PC-3 (cell line): Measurements from ENCODE around the gene CLIC2. TPM values are rescaled to one million over a fixed set of nuclear protein-coding genes. Genes with fewer than 3 reads are reported as not detected.

Experiments used
- ATAC-seq: fragments of 200-7000 bp; cut with Tn5 transposase; 2 replicates; pipeline ENCODE4 v1.9.1; 2020; ENCODE audit warnings: mild to moderate bottlenecking, moderate library complexity
- BruUV-seq: library from RNA; stranded (reverse); fragments of 400-500 nt; replicated peaks from 2 replicates; lab custom pipeline; 2021; lab: Mats Ljungman, UMichigan
- CTCF ChIA-PET: fragments of 300-600 bp; sonication (Branson Sonifier 250); formaldehyde crosslinking; loops from one replicate; lab custom pipeline; 2022; ENCODE audit warnings: antibody characterized with exemption; lab: Charles Lee
- POLR2A ChIA-PET: fragments of 300-600 bp; sonication (Branson Sonifier 250); formaldehyde crosslinking; loops from one replicate; lab custom pipeline; 2022; ENCODE audit warnings: antibody characterized with exemption; ENCODE audit not compliant: unreplicated experiment; lab: Charles Lee
- DNase-seq: peaks from one replicate; pipeline ENCODE4 v3.0.0-alpha.2; 2015
- H2AFZ ChIP-seq: fragments of 300-600 bp; sonication (generic); 2 replicates; pipeline ENCODE4 v1.6.0; 2016; ENCODE audit warnings: antibody characterized with exemption, low read length
- H3F3A ChIP-seq: fragments of 300-600 bp; sonication (generic); one replicate; pipeline ENCODE4 v1.6.0; 2017; ENCODE audit warnings: antibody characterized with exemption, low read length, control low read depth, mild to moderate bottlenecking; ENCODE audit not compliant: unreplicated experiment
- H3K27ac ChIP-seq: fragments of 300-600 bp; sonication (generic); 2 replicates; pipeline ENCODE4 v1.5.1; 2016; ENCODE audit warnings: mild to moderate bottlenecking, low read length
- H3K27me3 ChIP-seq: fragments of 300-600 bp; sonication (generic); 2 replicates; pipeline ENCODE4 v1.6.1; 2016; ENCODE audit warnings: low read length, mixed read lengths
- H3K36me3 ChIP-seq: fragments of 300-600 bp; sonication (generic); 2 replicates; pipeline ENCODE4 v1.6.1; 2016; ENCODE audit warnings: low read depth, mixed run types, low read length, mixed read lengths
- H3K4me1 ChIP-seq: fragments of 300-600 bp; sonication (generic); 2 replicates; pipeline ENCODE4 v1.5.1; 2016; ENCODE audit warnings: low read length; ENCODE audit not compliant: insufficient read depth
- H3K4me2 ChIP-seq: fragments of 300-600 bp; sonication (generic); 2 replicates; pipeline ENCODE4 v1.6.0; 2016; ENCODE audit warnings: low read length
- H3K4me3 ChIP-seq: fragments of 300-600 bp; sonication (generic); 2 replicates; pipeline ENCODE4 v1.5.1; 2016; ENCODE audit warnings: mild to moderate bottlenecking, low read length, mixed read lengths
- H3K79me2 ChIP-seq: fragments of 300-600 bp; sonication (generic); 2 replicates; pipeline ENCODE4 v1.6.1; 2017; ENCODE audit warnings: low read length, mixed read lengths
- H3K9ac ChIP-seq: fragments of 300-600 bp; sonication (generic); 2 replicates; pipeline ENCODE4 v1.6.0; 2016; ENCODE audit warnings: mild to moderate bottlenecking, low read length
- H3K9me2 ChIP-seq: fragments of 300-600 bp; sonication (generic); replicated peaks from 2 replicates; pipeline ENCODE4 v1.6.1; 2016; ENCODE audit warnings: mixed run types, low read length, mixed read lengths
- H3K9me3 ChIP-seq: fragments of 300-600 bp; sonication (generic); 2 replicates; pipeline ENCODE4 v1.6.1; 2016; ENCODE audit warnings: low read length, mixed read lengths
- H4K20me1 ChIP-seq: fragments of 300-600 bp; sonication (generic); 2 replicates; pipeline ENCODE4 v1.6.1; 2016; ENCODE audit warnings: low read length, mixed read lengths
- EZH2 ChIP-seq: fragments of 300-600 bp; sonication (generic); IDR thresholded peaks from one replicate; pipeline ENCODE4 v1.6.1; 2017; ENCODE audit warnings: antibody characterized with exemption, mild to moderate bottlenecking, low read length; ENCODE audit not compliant: unreplicated experiment
- EZH2phosphoT487 ChIP-seq: fragments of 300-600 bp; sonication (generic); IDR thresholded peaks from 2 replicates; pipeline ENCODE4 v1.6.1; 2018; ENCODE audit warnings: mild to moderate bottlenecking, antibody characterized with exemption, low read length, borderline replicate concordance
- intact Hi-C: fragments of 100-400 bp; cut with micrococcal nuclease; formaldehyde crosslinking; loops from 2 replicates; pipeline ENCODE4 v1.9.0; 2023
- total RNA-seq: library from RNA; depleted of rRNA; stranded (reverse); fragments of >200 nt; gene quantifications from 2 replicates; pipeline ENCODE4 v1.2.3, GENCODE V29; 2014
- TF ChIP-seq, protein P1 (sequence below): fragments of 300-600 bp; sonication (generic); conservative IDR thresholded peaks from 2 replicates; pipeline ENCODE4 v1.5.1; 2017; ENCODE audit warnings: antibody characterized with exemption, low read depth, mild to moderate bottlenecking, low read length

CLIC2 gene
- total RNA-seq, 1 experiment from 2014 or later = not detected

DNA sequence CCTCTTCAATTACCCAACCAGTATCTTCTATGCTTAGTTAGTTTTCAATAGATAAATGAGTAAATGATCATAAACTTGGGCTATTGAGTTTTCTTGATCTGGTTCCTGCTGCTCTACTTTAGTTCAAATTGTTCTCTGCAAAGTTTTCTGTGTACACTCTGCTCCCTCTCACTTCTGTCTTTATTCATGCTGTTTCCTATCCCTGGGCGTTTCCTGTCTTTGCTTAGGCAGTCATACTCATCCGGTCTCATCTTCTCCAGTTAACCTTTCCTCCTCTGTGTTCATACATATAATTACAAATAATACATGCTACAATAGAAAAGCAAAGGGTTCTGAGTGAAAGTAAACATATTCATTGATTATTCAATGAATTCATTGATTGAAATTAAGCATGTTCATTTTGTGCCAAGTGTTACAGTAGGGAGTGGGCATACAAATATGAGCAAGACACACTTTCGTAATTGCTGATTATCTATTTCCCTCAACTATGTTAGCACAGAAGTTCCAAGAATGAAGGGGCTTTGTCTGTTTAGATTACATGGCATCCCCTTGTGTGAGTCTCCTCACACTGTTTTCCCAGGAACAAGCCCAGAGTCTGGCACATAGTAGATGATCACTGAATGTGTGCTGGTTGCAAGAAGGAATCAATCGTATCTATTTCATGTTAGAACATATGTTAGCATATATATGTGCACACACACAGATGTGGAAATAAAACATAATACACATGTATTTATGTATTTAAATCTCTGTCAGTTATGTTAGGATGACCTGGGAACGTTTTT lies 71.3 kb downstream of the CLIC2 start:
- BruUV-seq = no TSS peak
- intact Hi-C loops = no loop called here
- Histone ChIP-seq H3K9me2 (no peaks in the 10 kb centered on the region), H3K9me3 (no peaks in the 10 kb centered on the region), H3F3A (no peaks in the 10 kb centered on the region), H3K79me2 (no peaks in the 10 kb centered on the region), H3K27me3 (peaks cover 22% of the 10 kb centered on the region), H3K4me3 (no peak overlapping the region), H3K36me3 (no peaks in the 10 kb centered on the region), H3K9ac (no peak overlapping the region), H3K4me1 (no peaks in the 10 kb centered on the region), H3K27ac (no peak overlapping the region), H2AFZ (no peak overlapping the region), H4K20me1 (no peaks in the 10 kb centered on the region), H3K4me2 (no peak overlapping the region)
- POLR2A ChIA-PET = no interaction called here
- DNase-seq (no peak), ATAC-seq (no peak)
- TF ChIP-seq EZH2phosphoT487 = no peak
- TF ChIP-seq, protein P1, sequence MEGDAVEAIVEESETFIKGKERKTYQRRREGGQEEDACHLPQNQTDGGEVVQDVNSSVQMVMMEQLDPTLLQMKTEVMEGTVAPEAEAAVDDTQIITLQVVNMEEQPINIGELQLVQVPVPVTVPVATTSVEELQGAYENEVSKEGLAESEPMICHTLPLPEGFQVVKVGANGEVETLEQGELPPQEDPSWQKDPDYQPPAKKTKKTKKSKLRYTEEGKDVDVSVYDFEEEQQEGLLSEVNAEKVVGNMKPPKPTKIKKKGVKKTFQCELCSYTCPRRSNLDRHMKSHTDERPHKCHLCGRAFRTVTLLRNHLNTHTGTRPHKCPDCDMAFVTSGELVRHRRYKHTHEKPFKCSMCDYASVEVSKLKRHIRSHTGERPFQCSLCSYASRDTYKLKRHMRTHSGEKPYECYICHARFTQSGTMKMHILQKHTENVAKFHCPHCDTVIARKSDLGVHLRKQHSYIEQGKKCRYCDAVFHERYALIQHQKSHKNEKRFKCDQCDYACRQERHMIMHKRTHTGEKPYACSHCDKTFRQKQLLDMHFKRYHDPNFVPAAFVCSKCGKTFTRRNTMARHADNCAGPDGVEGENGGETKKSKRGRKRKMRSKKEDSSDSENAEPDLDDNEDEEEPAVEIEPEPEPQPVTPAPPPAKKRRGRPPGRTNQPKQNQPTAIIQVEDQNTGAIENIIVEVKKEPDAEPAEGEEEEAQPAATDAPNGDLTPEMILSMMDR = no peak
- TF ChIP-seq EZH2 = no peak
- CTCF ChIA-PET = no interaction called here

DNA sequence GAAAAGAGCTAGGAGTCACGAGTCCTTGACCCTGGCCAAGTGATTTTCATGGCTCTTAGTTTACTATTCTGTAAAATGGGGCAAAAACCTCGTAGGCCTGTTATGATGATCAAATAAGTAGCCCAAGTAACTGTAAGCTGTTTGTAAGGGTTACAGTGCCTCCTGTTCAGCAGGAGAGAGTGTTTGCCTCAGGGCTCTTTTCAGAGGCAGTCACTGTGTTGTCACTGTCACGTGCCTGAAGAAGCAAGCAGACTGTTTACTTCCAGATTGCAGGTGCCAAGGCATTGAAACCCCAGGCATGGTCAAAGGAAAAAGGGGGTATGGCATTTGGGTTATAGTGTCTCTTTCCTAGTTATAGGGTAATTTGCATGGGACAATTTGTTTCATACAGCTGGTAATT lies 74.7 kb downstream of the CLIC2 start:
- H3F3A ChIP-seq = no peaks in the 10 kb centered on the region
- DNase-seq (no peak), ATAC-seq (no peak)
- H4K20me1 ChIP-seq = no peaks in the 10 kb centered on the region
- no peaks in the 10 kb centered on the region for H3K4me1 ChIP-seq
- no peak for TF ChIP-seq EZH2
- TF ChIP-seq, protein P1 = no peak
- TF ChIP-seq EZH2phosphoT487 = no peak
- no peaks in the 10 kb centered on the region for H3K79me2 ChIP-seq
- H3K9me2 ChIP-seq = no peaks in the 10 kb centered on the region
- no TSS peak for BruUV-seq
- peaks cover 37% of the 10 kb centered on the region for H3K27me3 ChIP-seq
- H3K27ac ChIP-seq = no peak overlapping the region
- no peak overlapping the region for H2AFZ ChIP-seq
- no peaks in the 10 kb centered on the region for H3K9me3 ChIP-seq
- ChIA-PET CTCF (no interaction called here), POLR2A (no interaction called here)
- no peak overlapping the region for H3K4me2 ChIP-seq
- intact Hi-C loops = no loop called here
- H3K9ac ChIP-seq = no peak overlapping the region
- no peaks in the 10 kb centered on the region for H3K36me3 ChIP-seq
- H3K4me3 ChIP-seq = no peak overlapping the region

DNA sequence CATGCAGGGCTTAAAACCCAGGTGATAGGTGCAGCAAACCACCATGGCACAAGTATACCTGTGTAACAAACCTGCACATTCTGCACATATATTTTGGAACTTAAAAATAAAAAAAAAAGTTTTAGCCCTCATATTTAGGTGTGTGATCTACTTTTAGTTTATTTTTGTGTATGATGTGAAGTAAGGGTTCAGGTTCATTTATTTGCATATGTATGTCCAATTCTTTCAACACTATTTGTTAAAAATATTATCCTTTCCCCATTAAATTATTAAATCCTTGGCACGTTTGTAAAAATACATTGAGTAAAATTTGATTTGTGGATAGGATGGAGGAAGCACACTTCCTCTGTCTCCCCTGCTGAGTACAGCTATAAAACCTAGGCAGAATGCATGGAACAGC lies 83.0 kb downstream of the CLIC2 start:
- Histone ChIP-seq H3K4me3 (no peak overlapping the region), H3K9me3 (no peaks in the 10 kb centered on the region), H3K36me3 (no peaks in the 10 kb centered on the region), H3K27me3 (peaks cover 18% of the 10 kb centered on the region), H3K27ac (no peak overlapping the region), H3K9ac (no peak overlapping the region), H3K79me2 (no peaks in the 10 kb centered on the region), H3K4me1 (no peaks in the 10 kb centered on the region), H3K9me2 (no peaks in the 10 kb centered on the region), H3F3A (no peaks in the 10 kb centered on the region), H3K4me2 (no peak overlapping the region), H4K20me1 (no peaks in the 10 kb centered on the region), H2AFZ (no peak overlapping the region)
- intact Hi-C loops = no loop called here
- POLR2A ChIA-PET = no interaction called here
- TF ChIP-seq, protein P1 = no peak
- no peak for TF ChIP-seq EZH2phosphoT487
- no peak for TF ChIP-seq EZH2
- BruUV-seq = no TSS peak
- DNase-seq = no peak
- ATAC-seq = no peak
- CTCF ChIA-PET = no interaction called here
